Sciatic nerve (tissue), 2 donors: ENCODE measurements around the gene SARDH. TPM values are rescaled to one million over a fixed set of nuclear protein-coding genes. Genes with fewer than 3 reads are reported as not detected.
"Not testable (repeated sequence)": the region's sequence is repeated elsewhere in the genome, so short reads cannot be mapped to it uniquely, and the experiment has no call there.

Source experiments
- ATAC-seq: fragments of 200-7000 bp; cut with Tn5 transposase; one replicate; pipeline ENCODE4 v1.9.1; 2020; ENCODE audit warnings: mild to moderate bottlenecking, moderate library complexity
- DNase-seq: peaks from one replicate; pipeline ENCODE4 v3.0.0-alpha.2; 2020; ENCODE audit warnings: low spot score
- intact Hi-C: fragments of 100-400 bp; cut with DNase I; formaldehyde crosslinking; loops from one replicate; pipeline ENCODE4 v1.14.2; 2022
- total RNA-seq: library from RNA; stranded (reverse); fragmentation: NEBNext Ultra II Directional; extraction: Animal tissue kit (Norgen Biotek cat#: 25700); gene quantifications from one replicate; pipeline ENCODE4 v1.2.1, GENCODE V29; 2021
- donor health status: DM: no; HTN: no; CAD: no.
- donor health status: DM: no; HTN: no; CAD: no.

SARDH gene
- total RNA-seq, 1 donor from 2014 or later = 6.0 TPM

- ATAC-seq (no peak), DNase-seq (no peak)
- intact Hi-C loops = no loop called here
Observed at GRCh38 chr9:133681658-133682306, 56.4 kb downstream of the SARDH start.

DNA sequence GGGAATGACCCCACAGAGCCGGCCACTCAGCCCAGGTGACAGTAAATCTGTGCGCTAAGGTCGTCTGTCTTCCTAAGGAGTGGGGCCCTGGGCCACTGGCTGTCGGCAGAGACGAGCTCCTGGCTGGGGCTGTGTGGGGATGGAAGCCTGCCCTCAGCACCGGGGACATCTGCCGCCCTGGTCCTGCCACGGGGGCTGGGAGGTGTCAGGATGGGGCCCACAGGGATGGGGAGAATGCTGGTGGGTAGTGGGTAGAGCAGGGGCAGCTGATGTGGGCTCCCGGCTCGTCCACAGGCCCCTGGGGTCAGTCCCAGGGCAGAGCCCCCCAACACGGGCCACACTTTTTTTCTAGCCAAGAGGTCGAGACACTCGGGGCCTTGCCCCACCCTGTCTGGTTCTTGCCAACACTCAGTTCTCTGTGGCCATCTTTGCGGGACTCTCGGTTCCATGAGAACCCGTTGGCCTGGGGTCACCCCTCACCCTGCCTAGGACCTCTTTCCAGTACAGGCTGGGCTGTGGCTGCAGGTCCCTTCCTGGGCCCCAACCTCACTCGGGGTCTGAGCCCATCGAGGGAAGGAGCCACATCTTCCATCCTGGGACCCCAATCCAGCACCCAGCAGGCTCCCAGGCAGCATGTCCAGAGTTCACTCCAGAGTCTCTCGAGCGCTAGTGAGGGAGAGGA lies 57.0 kb downstream of the SARDH start:
- DNase-seq (no peak), ATAC-seq (no peak)
- intact Hi-C loops = no loop called here

- ATAC-seq = no peak
- intact Hi-C loops = no loop called here
- DNase-seq = no peak
Observed at GRCh38 chr9:133680250-133680975, 57.7 kb downstream of the SARDH start.

GRCh38 chr9:133679466-133680061 lies 58.6 kb downstream of the SARDH start:
- intact Hi-C loops = no loop called here
- DNase-seq = no peak
- peak; percentile 7 for ATAC-seq

DNA sequence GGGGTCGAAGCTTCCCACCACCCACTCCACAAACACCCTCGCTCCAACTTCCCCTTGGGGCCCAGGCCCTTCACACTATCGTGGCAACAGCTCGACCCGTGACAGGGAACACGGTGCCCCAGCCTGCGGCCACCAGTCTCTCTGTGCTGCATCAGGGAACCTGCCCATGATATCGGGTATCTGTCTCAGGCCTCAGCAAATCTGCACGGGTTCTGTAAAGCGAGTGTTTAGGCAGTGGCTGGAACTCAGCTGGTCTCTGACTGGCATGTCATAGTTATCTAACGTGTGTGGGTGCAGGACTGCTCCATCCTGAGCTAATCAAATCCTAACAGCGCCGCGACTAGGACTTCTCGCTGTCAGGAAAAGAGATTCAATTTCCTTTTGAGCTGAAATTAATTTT lies 59.1 kb downstream of the SARDH start:
- intact Hi-C loops = no loop called here
- DNase-seq (no peak), ATAC-seq (no peak)

GRCh38 chr9:133677126-133678010 lies 60.8 kb downstream of the SARDH start:
- DNase-seq = no peak

DNA sequence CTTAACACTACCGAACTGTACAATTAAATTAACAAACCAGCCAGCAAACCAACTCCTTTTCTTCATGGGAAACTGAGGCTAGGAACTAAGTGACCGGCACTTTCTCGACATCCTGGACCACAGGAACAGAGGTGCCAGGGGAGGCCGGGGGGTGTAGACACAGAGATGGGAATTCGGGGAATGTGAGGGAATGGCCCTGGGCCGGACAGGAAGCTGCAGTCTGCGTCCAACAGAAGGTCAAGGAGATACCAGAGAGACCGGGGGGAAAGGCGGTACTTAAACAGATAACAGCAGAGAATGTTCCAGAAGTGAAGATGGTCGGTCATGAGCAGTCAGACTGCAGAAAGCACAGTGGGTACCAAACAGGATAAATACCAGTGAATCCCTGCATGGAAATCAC lies 61.7 kb downstream of the SARDH start:
- intact Hi-C loops = no loop called here
- ATAC-seq (no peak), DNase-seq (no peak)

More at GRCh38 chr9:133677126-133678010, 60.8 kb downstream of the SARDH start:
- intact Hi-C loops = no loop called here
- ATAC-seq = no peak

DNA sequence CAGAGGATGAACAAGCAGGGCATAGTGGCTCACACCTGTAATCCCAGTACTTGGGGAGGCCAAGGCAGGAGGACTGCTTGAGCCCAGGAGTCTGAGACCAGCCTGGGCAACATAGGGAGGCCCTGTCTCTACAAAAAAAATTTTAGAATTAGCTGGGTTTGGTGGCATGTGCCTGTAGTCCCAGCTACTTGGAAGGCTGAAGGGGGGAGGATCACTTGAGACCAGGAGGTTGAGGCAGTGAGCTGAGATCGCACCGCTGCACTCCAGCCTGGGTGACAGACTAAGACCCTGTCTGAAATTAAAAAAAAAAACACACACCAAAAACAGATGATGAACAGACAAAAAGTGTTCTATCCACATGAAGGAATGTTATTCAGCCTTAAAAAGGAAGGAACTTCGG lies 62.4 kb downstream of the SARDH start:
- intact Hi-C loops, DNase-seq, ATAC-seq: not testable (repeated sequence)

GRCh38 chr9:133674091-133674490 lies 64.1 kb downstream of the SARDH start:
- DNase-seq (no peak), ATAC-seq (no peak)
- intact Hi-C loops = no loop called here

GRCh38 chr9:133673258-133673655 lies 64.9 kb downstream of the SARDH start:
- ATAC-seq = peak; percentile 82
- intact Hi-C loops = no loop called here
- no peak for DNase-seq

- peak; percentile 29 for ATAC-seq
- no peak for DNase-seq
- intact Hi-C loops = no loop called here
Observed at GRCh38 chr9:133672503-133673257, 65.5 kb downstream of the SARDH start.

GRCh38 chr9:133671371-133671770 lies 66.8 kb downstream of the SARDH start:
- DNase-seq (no peak), ATAC-seq (no peak)
- intact Hi-C loops = no loop called here

DNA sequence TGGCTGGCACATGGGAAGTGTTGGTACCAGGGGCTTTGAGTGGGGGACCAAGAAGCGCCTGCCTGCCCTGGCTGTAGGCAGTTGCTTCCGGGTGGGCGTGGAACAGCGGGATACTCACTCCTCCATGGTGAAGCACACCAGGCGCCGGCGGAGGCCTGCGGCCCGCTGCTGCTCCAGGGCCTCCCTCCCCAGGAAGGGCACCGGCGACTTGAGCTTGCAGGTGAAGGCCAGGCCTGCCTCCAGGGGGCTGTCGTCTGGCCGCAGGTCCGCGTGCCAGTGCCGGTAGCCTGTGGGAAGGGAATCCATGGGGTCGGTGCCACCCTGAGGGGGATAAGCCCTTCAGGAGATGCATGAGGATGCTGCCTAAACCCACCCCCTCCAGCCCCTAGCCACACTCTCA lies 67.7 kb downstream of the SARDH start:
- no peak for DNase-seq
- ATAC-seq = no peak
- intact Hi-C loops = no loop called here

GRCh38 chr9:133669182-133669801 lies 68.9 kb downstream of the SARDH start:
- intact Hi-C loops = no loop called here
- ATAC-seq = no peak
- DNase-seq = no peak

DNA sequence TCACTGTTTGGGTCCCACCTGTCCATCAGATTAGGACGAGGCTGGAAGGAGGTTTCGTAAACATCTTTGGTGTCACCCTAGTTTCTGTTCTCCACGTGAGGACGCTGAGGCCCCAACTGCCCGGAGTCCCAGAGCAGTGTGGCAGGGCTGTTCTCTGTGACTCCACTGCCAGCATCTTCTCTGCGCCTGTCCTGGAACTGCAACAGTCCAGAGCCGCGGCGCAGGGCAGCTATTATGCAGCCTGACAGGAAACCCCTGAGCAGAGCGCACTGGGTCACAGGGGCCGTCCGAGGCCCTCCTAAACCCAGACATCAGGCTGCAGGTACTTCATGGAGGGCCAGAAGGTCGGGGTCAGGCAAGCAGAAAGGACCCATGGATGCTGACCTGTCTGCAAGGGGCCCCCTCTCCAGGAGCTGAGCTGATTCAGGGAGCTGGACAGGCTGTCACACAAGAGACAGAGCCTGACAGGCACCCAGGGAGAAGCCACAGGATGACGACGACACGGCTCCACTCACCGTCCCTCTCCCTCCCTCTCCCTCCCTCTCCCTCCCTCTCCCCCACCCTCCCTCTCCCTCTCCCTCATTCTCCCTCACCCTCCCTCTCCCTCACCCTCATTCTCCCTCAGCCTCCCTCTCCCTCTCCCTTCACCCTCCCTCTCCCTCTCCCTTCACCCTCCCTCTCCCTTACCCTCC lies 70.2 kb downstream of the SARDH start:
- no peak for ATAC-seq
- DNase-seq = no peak
- intact Hi-C loops = no loop called here

GRCh38 chr9:133666845-133667244 lies 71.3 kb downstream of the SARDH start:
- ATAC-seq = no peak
- intact Hi-C loops = no loop called here
- no peak for DNase-seq

GRCh38 chr9:133666387-133666786 lies 71.8 kb downstream of the SARDH start:
- intact Hi-C loops = no loop called here
- no peak for ATAC-seq

More at GRCh38 chr9:133666387-133666786, 71.8 kb downstream of the SARDH start:
- DNase-seq = no peak
